Cerebellar cortex (tissue), 1 donor: Measurements from ENCODE around the gene UBE2Q2.
"Not testable (repeated sequence)": the region's sequence is repeated elsewhere in the genome, so short reads cannot be mapped to it uniquely, and the experiment has no call there.

Experiments
- DNase-seq: peaks from one replicate; pipeline ENCODE4 v3.0.0-alpha.2; 2015; ENCODE audit warnings: low spot score

UBE2Q2 gene

GRCh38 chr15:75823860-75824613, 19.2 kb upstream of the UBE2Q2 start:
- no peak for DNase-seq

GRCh38 chr15:75827691-75828090, 15.6 kb upstream of the UBE2Q2 start:
- no peak for DNase-seq

GRCh38 chr15:75828429-75828828, 14.8 kb upstream of the UBE2Q2 start:
- DNase-seq, result no peak

- no peak for DNase-seq
Measured at GRCh38 chr15:75830910-75831805, 12.1 kb upstream of the UBE2Q2 start.

GRCh38 chr15:75831806-75832102, 11.5 kb upstream of the UBE2Q2 start:
- no peak for DNase-seq

GRCh38 chr15:75832114-75832513, 11.1 kb upstream of the UBE2Q2 start:
- DNase-seq, result no peak

GRCh38 chr15:75834021-75834420, 9.2 kb upstream of the UBE2Q2 start:
- DNase-seq, result no peak

GRCh38 chr15:75835990-75836958, 7.0 kb upstream of the UBE2Q2 start:
- DNase-seq, result no peak

GRCh38 chr15:75836959-75837334, 6.3 kb upstream of the UBE2Q2 start:
- no peak for DNase-seq

- peak; percentile 46 for DNase-seq
Measured at GRCh38 chr15:75840659-75841058, 2.6 kb upstream of the UBE2Q2 start.

GRCh38 chr15:75841626-75842025, 1.6 kb upstream of the UBE2Q2 start:
- DNase-seq, result peak; percentile 2

- DNase-seq, result peak; percentile 47
Measured at GRCh38 chr15:75843678-75844581, 683 bp downstream of the UBE2Q2 start.

GRCh38 chr15:75844629-75845335, 1.5 kb downstream of the UBE2Q2 start:
- DNase-seq, result peak; percentile 4

GRCh38 chr15:75849167-75849566, 5.9 kb downstream of the UBE2Q2 start:
- no peak for DNase-seq

GRCh38 chr15:75850708-75851107, 7.5 kb downstream of the UBE2Q2 start:
- DNase-seq, result no peak

GRCh38 chr15:75851566-75851965, 8.3 kb downstream of the UBE2Q2 start:
- not testable (repeated sequence) for DNase-seq

- DNase-seq, result no peak
Measured at GRCh38 chr15:75857886-75858285, 14.6 kb downstream of the UBE2Q2 start.

- no peak for DNase-seq
Measured at GRCh38 chr15:75861750-75862402, 18.6 kb downstream of the UBE2Q2 start.

- DNase-seq, result no peak
Measured at GRCh38 chr15:75862796-75863195, 19.5 kb downstream of the UBE2Q2 start.
